WTC11 (cell line): Measurements from ENCODE around the gene SYTL2. TPM values are rescaled to one million over a fixed set of nuclear protein-coding genes. Genes with fewer than 3 reads are reported as not detected.

ENCODE experiments used
- ATAC-seq: fragments of 200-7000 bp; cut with Tn5 transposase; 2 replicates; pipeline ENCODE4 v1.10.0; 2021; ENCODE audit warnings: mild to moderate bottlenecking, moderate library complexity
- CTCF ChIA-PET: fragments of 300-600 bp; sonication (Branson Sonifier 250); formaldehyde crosslinking; loops from one replicate; lab custom pipeline; 2021; ENCODE audit warnings: antibody characterized with exemption; lab: Charles Lee
- POLR2A ChIA-PET: fragments of 350-600 bp; sonication (Branson Sonifier 250); formaldehyde crosslinking; loops from one replicate; lab custom pipeline; 2021; ENCODE audit warnings: antibody characterized with exemption; lab: Charles Lee
- DNase-seq: peaks from one replicate; pipeline ENCODE4 v3.0.0; 2021; ENCODE audit warnings: low spot score
- H3K27ac Mint-ChIP-seq: 2 replicates; pipeline ENCODE4 v1.8.0; 2021; ENCODE audit warnings: mixed read lengths
- H3K27me3 Mint-ChIP-seq: 2 replicates; pipeline ENCODE4 v1.8.0; 2021; ENCODE audit warnings: low read depth, mild to moderate bottlenecking, moderate library complexity, mixed read lengths
- H3K36me3 Mint-ChIP-seq: 2 replicates; pipeline ENCODE4 v1.8.0; 2021; ENCODE audit warnings: mixed read lengths
- H3K4me1 Mint-ChIP-seq: 2 replicates; pipeline ENCODE4 v1.8.0; 2022; ENCODE audit warnings: mixed read lengths
- H3K4me3 Mint-ChIP-seq: 2 replicates; pipeline ENCODE4 v1.8.0; 2021; ENCODE audit warnings: mild to moderate bottlenecking, moderate library complexity, mixed read lengths
- H3K9me3 Mint-ChIP-seq: 2 replicates; pipeline ENCODE4 v1.8.0; 2021; ENCODE audit warnings: mixed read lengths
- ATF2 ChIP-seq: sonication (generic); formaldehyde crosslinking; IDR thresholded peaks from 2 replicates; pipeline ENCODE4 v1.8.1; 2022; ENCODE audit warnings: low read depth, missing genetic modification reagents, borderline replicate concordance
- E2F1 ChIP-seq: sonication (generic); formaldehyde crosslinking; IDR thresholded peaks from 2 replicates; pipeline ENCODE4 v1.8.0; 2022; ENCODE audit warnings: mild to moderate bottlenecking, missing genetic modification reagents
- EMX1 ChIP-seq: fragments of 250-450 bp; sonication (Bioruptor Pico); IDR thresholded peaks from 2 replicates; pipeline ENCODE4 v1.8.0; 2021; ENCODE audit warnings: mild to moderate bottlenecking
- ETV6 ChIP-seq: sonication (generic); formaldehyde crosslinking; IDR thresholded peaks from 2 replicates; pipeline ENCODE4 v1.8.1; 2022; ENCODE audit warnings: mild to moderate bottlenecking, missing genetic modification reagents
- IRF2 ChIP-seq: sonication (generic); formaldehyde crosslinking; IDR thresholded peaks from 2 replicates; pipeline ENCODE4 v1.8.0; 2022; ENCODE audit warnings: low read depth, missing genetic modification reagents, borderline replicate concordance
- JUN ChIP-seq: sonication (generic); formaldehyde crosslinking; IDR thresholded peaks from 2 replicates; pipeline ENCODE4 v1.8.0; 2023; ENCODE audit warnings: mild to moderate bottlenecking, missing genetic modification reagents
- MAX ChIP-seq: sonication (generic); formaldehyde crosslinking; IDR thresholded peaks from 2 replicates; pipeline ENCODE4 v1.8.0; 2022; ENCODE audit warnings: mild to moderate bottlenecking, missing genetic modification reagents
- OVOL2 ChIP-seq: fragments of 250-450 bp; sonication (Bioruptor Pico); IDR thresholded peaks from 2 replicates; pipeline ENCODE4 v1.9.0; 2021; ENCODE audit warnings: mild to moderate bottlenecking, borderline replicate concordance
- PRDM15 ChIP-seq: sonication (generic); formaldehyde crosslinking; IDR thresholded peaks from 2 replicates; pipeline ENCODE4 v1.8.0; 2022; ENCODE audit warnings: missing genetic modification reagents
- RORB ChIP-seq: fragments of 250-450 bp; sonication (Bioruptor Pico); IDR thresholded peaks from 2 replicates; pipeline ENCODE4 v1.9.0; 2021; ENCODE audit warnings: mild to moderate bottlenecking
- SP1 ChIP-seq: sonication (generic); formaldehyde crosslinking; conservative IDR thresholded peaks from 2 replicates; pipeline ENCODE4 v1.8.1; 2022; ENCODE audit warnings: missing genetic modification reagents
- TP53 ChIP-seq: sonication (generic); formaldehyde crosslinking; IDR thresholded peaks from 2 replicates; pipeline ENCODE4 v1.8.1; 2023; ENCODE audit warnings: mild to moderate bottlenecking, missing genetic modification reagents
- ZNF219 ChIP-seq: sonication (generic); formaldehyde crosslinking; IDR thresholded peaks from 2 replicates; pipeline ENCODE4 v1.8.0; 2023; ENCODE audit warnings: missing genetic modification reagents, mild to moderate bottlenecking, borderline replicate concordance
- ZNF532 ChIP-seq: fragments of 250-450 bp; sonication (Bioruptor Pico); IDR thresholded peaks from 2 replicates; pipeline ENCODE4 v1.9.0; 2021; ENCODE audit warnings: mild to moderate bottlenecking, borderline replicate concordance
- total RNA-seq: library from RNA; stranded (reverse); gene quantifications from 3 replicates; pipeline ENCODE4 v1.2.3, GENCODE V29; 2021

SYTL2 gene
- total RNA-seq, 1 experiment from 2014 or later = 7.1 TPM

GRCh38 chr11:85767246-85767945 is 43.5 kb downstream of the SYTL2 start:
- Mint-ChIP-seq H3K27ac (no peak overlapping the region), H3K9me3 (peaks cover 18% of the 10 kb centered on the region), H3K4me1 (peaks cover 4% of the 10 kb centered on the region; the same call in 1 of the 2 replicates), H3K36me3 (peaks cover 9% of the 10 kb centered on the region; the same call in 1 of the 2 replicates), H3K4me3 (no peak overlapping the region), H3K27me3 (no peaks in the 10 kb centered on the region; the same call in none of the 2 replicates)
- CTCF ChIA-PET = no interaction called here
- DNase-seq (no peak), ATAC-seq (no peak)
- TF ChIP-seq IRF2 = no peak
- no peak for TF ChIP-seq E2F1 (CRISPR knock-in tag)
- no peak for TF ChIP-seq ZNF219
- TF ChIP-seq OVOL2 (CRISPR knock-in tag) = no peak
- no peak for TF ChIP-seq RORB (CRISPR knock-in tag)
- no peak for TF ChIP-seq EMX1 (CRISPR knock-in tag)
- no peak for TF ChIP-seq ATF2 (CRISPR knock-in tag)
- POLR2A ChIA-PET = no interaction called here

- peaks cover 18% of the 10 kb centered on the region for H3K9me3 Mint-ChIP-seq
- no peak for TF ChIP-seq ZNF532 (CRISPR knock-in tag)
- TF ChIP-seq, all 79 proteins: peak for 0
- DNase-seq (no peak), ATAC-seq (no peak)
- CTCF ChIA-PET = no interaction called here
- Mint-ChIP-seq H3K36me3 (peaks cover 9% of the 10 kb centered on the region; the same call in 1 of the 2 replicates), H3K27me3 (peaks cover 4% of the 10 kb centered on the region), H3K4me3 (no peak overlapping the region), H3K27ac (no peak overlapping the region), H3K4me1 (0 out of 2 replicates have a peak, but pooled peaks cover 3% of the 10 kb centered on the region)
- POLR2A ChIA-PET = no interaction called here
These were observed 44.2 kb downstream of the SYTL2 start for GRCh38 chr11:85766721-85767161.

- ChIA-PET POLR2A (no interaction called here), CTCF (no interaction called here)
- ATAC-seq (no peak), DNase-seq (no peak)
- no peak for TF ChIP-seq SP1 (CRISPR knock-in tag)
- no peak for TF ChIP-seq MAX (CRISPR knock-in tag)
- TF ChIP-seq ETV6 (CRISPR knock-in tag) = no peak
- TF ChIP-seq PRDM15 (CRISPR knock-in tag) = no peak
- no peak for TF ChIP-seq TP53 (CRISPR knock-in tag)
- no peak for TF ChIP-seq JUN (CRISPR knock-in tag)
- H3K4me3 Mint-ChIP-seq = no peak overlapping the region
- H3K27ac Mint-ChIP-seq = no peak overlapping the region
- H3K36me3 Mint-ChIP-seq = peaks cover 9% of the 10 kb centered on the region; the same call in 1 of the 2 replicates
- peaks cover 11% of the 10 kb centered on the region for H3K9me3 Mint-ChIP-seq
- peaks cover 9% of the 10 kb centered on the region; the same call in 1 of the 2 replicates for H3K27me3 Mint-ChIP-seq
- H3K4me1 Mint-ChIP-seq = peaks cover 8% of the 10 kb centered on the region
These were observed 46.1 kb downstream of the SYTL2 start for GRCh38 chr11:85764796-85765195.
